GM10248 (cell line): ENCODE measurements around the gene DENND10.
A peak's percentile ranks its signal among the peaks of the same experiment; 100 is the strongest.

ENCODE experiments used
- CTCF ChIA-PET: fragments of 300-600 bp; sonication (Branson Sonifier 250); formaldehyde crosslinking; extraction: SDS; loops from one replicate; lab custom pipeline; 2021; ENCODE audit warnings: antibody characterized with exemption; lab: Yijun Ruan, JAX
- POLR2A ChIA-PET: fragments of 350-650 bp; sonication (Branson Sonifier 250); formaldehyde crosslinking; extraction: SDS; loops from one replicate; lab custom pipeline; 2020; ENCODE audit warnings: antibody characterized with exemption; lab: Yijun Ruan, JAX
- DNase-seq: peaks from one replicate; pipeline ENCODE4 v3.0.0; 2012; ENCODE audit errors: extremely low spot score
- CTCF ChIP-seq: IDR thresholded peaks from 2 replicates; pipeline ENCODE4 v1.5.1; 2012; ENCODE audit warnings: mild to moderate bottlenecking, low read depth; ENCODE audit errors: extremely low read depth, missing control alignments, control extremely low read depth

The DENND10 gene

GRCh38 chr10:119103903-119104653 is at the start of gene DENND10:
DENND10 (plus strand) TSS chr10:119104113; CDS start chr10:119104143, 30 bp downstream.
- TF ChIP-seq CTCF, result no peak
- CTCF ChIA-PET, result interaction anchor here (0.9 to 2.2 kb wide), 5 partner anchors 9 to 95 kb away, joined by 3 to 6 read pairs (median 3); no protein-coding TSS in a partner anchor
- DNase-seq, result peak; percentile 98
- POLR2A ChIA-PET, result interaction anchor here (0.5 to 0.8 kb wide), 3 partner anchors 9 to 19 kb away, joined by 3 to 5 read pairs (median 3); no protein-coding TSS in a partner anchor

GRCh38 chr10:119055472-119055871 is 48.4 kb upstream of the DENND10 start:
- POLR2A ChIA-PET, result no interaction called here
- no peak for TF ChIP-seq CTCF
- CTCF ChIA-PET, result no interaction called here
- DNase-seq, result no peak

- CTCF ChIA-PET, result interaction anchor here (1.3 kb wide), 1 partner anchor 13 kb away, joined by 3 read pairs; no protein-coding TSS in a partner anchor
- POLR2A ChIA-PET, result no interaction called here
- no peak for DNase-seq
- no peak for TF ChIP-seq CTCF
Observed at GRCh38 chr10:119058010-119058409, 45.9 kb upstream of the DENND10 start.

- ChIA-PET CTCF (no interaction called here), POLR2A (no interaction called here)
- no peak for DNase-seq
- no peak for TF ChIP-seq CTCF
Observed at GRCh38 chr10:119059557-119059956, 44.4 kb upstream of the DENND10 start.

GRCh38 chr10:119060107-119060506 is 43.8 kb upstream of the DENND10 start:
- ChIA-PET POLR2A (no interaction called here), CTCF (no interaction called here)
- no peak for DNase-seq
- TF ChIP-seq CTCF, result no peak

- no peak for DNase-seq
- POLR2A ChIA-PET, result no interaction called here
- CTCF ChIA-PET, result no interaction called here
- TF ChIP-seq CTCF, result no peak
Observed at GRCh38 chr10:119061352-119061751, 42.6 kb upstream of the DENND10 start.
